ENCODE measurements around the gene CBX8. TPM values are rescaled to one million over a fixed set of nuclear protein-coding genes. Genes with fewer than 3 reads are reported as not detected.
A peak's percentile ranks its signal among the peaks of the same experiment; 100 is the strongest.

The CBX8 gene
- total and polyA plus RNA-seq, 2 of the 13 experiments (the other 11 are each of a cell fraction or from before 2014, with no cell fraction given): 0.34 to 12.6 TPM

GRCh38 chr17:79742589-79742918, 54.3 kb downstream of the CBX8 start (continued):
- TF ChIP-seq HMGXB4 (CRISPR knock-in tag; IDR thresholded peaks at IDR 0.05; ENCODE audit: borderline replicate concordance in 1 of 2, low read depth in 1 of 2) (peak in 1 of 2 experiments; percentile 16; a peak in 1 of 4 replicates), HBP1 (CRISPR knock-in tag; IDR thresholded peaks at IDR 0.05; ENCODE audit: low read depth) (no peak), SMARCE1 (IDR thresholded peaks at IDR 0.05; ENCODE audit: borderline replicate concordance) (no peak), MTERF4 (CRISPR knock-in tag; IDR thresholded peaks at IDR 0.05) (peak; percentile 69; the same call in 1 of the 2 replicates), ZHX1 (CRISPR knock-in tag; IDR thresholded peaks at IDR 0.05; ENCODE audit: low read depth) (0 out of 2 replicates have a peak, but pooled peaks have one; percentile 8), FOXK1 (CRISPR knock-in tag; IDR thresholded peaks at IDR 0.05; ENCODE audit: borderline replicate concordance, low read depth) (no peak), TOPORS (CRISPR knock-in tag; IDR thresholded peaks at IDR 0.05) (peak; percentile 90), ZNF629 (CRISPR knock-in tag; conservative IDR thresholded peaks at IDR 0.05) (no peak), ZNF160 (CRISPR knock-in tag; IDR thresholded peaks at IDR 0.05) (no peak), TMF1 (CRISPR knock-in tag; IDR thresholded peaks at IDR 0.05; ENCODE audit: low read depth) (no peak), YY1 (IDR thresholded peaks at IDR 0.05; ENCODE audit: insufficient read depth, insufficient replicate concordance, low read depth, low read length) (no peak), NFIB (CRISPR knock-in tag; IDR thresholded peaks at IDR 0.05; ENCODE audit: borderline replicate concordance) (no peak), MAFK (conservative IDR thresholded peaks at IDR 0.05 in 1 of 2, IDR thresholded peaks at IDR 0.05 in 1 of 2; ENCODE audit: low read length in 2 of 2) (no peak), REL (CRISPR knock-in tag; conservative IDR thresholded peaks at IDR 0.05) (no peak), ZFP91 (CRISPR knock-in tag; IDR thresholded peaks at IDR 0.05; ENCODE audit: borderline replicate concordance) (peak; percentile 59; the same call in 1 of the 2 replicates), ZNF782 (CRISPR knock-in tag; IDR thresholded peaks at IDR 0.05; ENCODE audit: borderline replicate concordance) (no peak; the same call in 1 of the 2 replicates)

All from HepG2 (cell line).